ENCODE measurements around the gene ZNF592. TPM values are rescaled to one million over a fixed set of nuclear protein-coding genes. Genes with fewer than 3 reads are reported as not detected.

Gene ZNF592
- total and polyA plus RNA-seq, 2 of the 13 experiments (the other 11 are each of a cell fraction or from before 2014, with no cell fraction given), result 8.2 to 9.8 TPM

GRCh38 chr15:84844964-84845363 lies 96.6 kb downstream of the ZNF592 start (continued):
- no peak for TF ChIP-seq NKX3-1 (CRISPR knock-in tag; IDR thresholded peaks at IDR 0.05)
- no peak for TF ChIP-seq SNAPC5 (CRISPR knock-in tag; IDR thresholded peaks at IDR 0.05; ENCODE audit: borderline replicate concordance)
- TF ChIP-seq SAFB2 (CRISPR knock-in tag; IDR thresholded peaks at IDR 0.05; ENCODE audit: borderline replicate concordance, low read depth), result no peak
- TF ChIP-seq ETV6 (CRISPR knock-in tag; conservative IDR thresholded peaks at IDR 0.05), result no peak
- TF ChIP-seq EZH2 (conservative IDR thresholded peaks at IDR 0.05; ENCODE audit: low read depth, low read length), result no peak
- TF ChIP-seq ZNF570 (CRISPR knock-in tag; IDR thresholded peaks at IDR 0.05; ENCODE audit: borderline replicate concordance), result no peak
- TF ChIP-seq TRAFD1 (CRISPR knock-in tag; IDR thresholded peaks at IDR 0.05; ENCODE audit: borderline replicate concordance), result no peak
- TF ChIP-seq ZNF251 (CRISPR knock-in tag; IDR thresholded peaks at IDR 0.05), result no peak
- no peak for TF ChIP-seq NRL (CRISPR knock-in tag; IDR thresholded peaks at IDR 0.05; ENCODE audit: borderline replicate concordance)
- TF ChIP-seq REXO4 (CRISPR knock-in tag; IDR thresholded peaks at IDR 0.05; ENCODE audit: borderline replicate concordance), result no peak
- TF ChIP-seq RXRA (CRISPR knock-in tag; IDR thresholded peaks at IDR 0.05), result no peak
- TF ChIP-seq ZBTB33 (CRISPR knock-in tag; IDR thresholded peaks at IDR 0.05), result no peak
- TF ChIP-seq ZBTB8A (CRISPR knock-in tag; IDR thresholded peaks at IDR 0.05; ENCODE audit: borderline replicate concordance, low read depth), result no peak
- TF ChIP-seq CREBL2 (CRISPR knock-in tag; IDR thresholded peaks at IDR 0.05; ENCODE audit: borderline replicate concordance), result no peak
- no peak for TF ChIP-seq FOSL1 (CRISPR knock-in tag; IDR thresholded peaks at IDR 0.05; ENCODE audit: borderline replicate concordance)
- TF ChIP-seq ZNF672 (CRISPR knock-in tag; IDR thresholded peaks at IDR 0.05), result no peak
- TF ChIP-seq ONECUT2 (CRISPR knock-in tag; IDR thresholded peaks at IDR 0.05), result no peak
- TF ChIP-seq THAP7 (CRISPR knock-in tag; IDR thresholded peaks at IDR 0.05), result no peak
- TF ChIP-seq ZSCAN29 (CRISPR knock-in tag; conservative IDR thresholded peaks at IDR 0.05), result no peak
- no peak for TF ChIP-seq FOXM1 (CRISPR knock-in tag; IDR thresholded peaks at IDR 0.05)
- TF ChIP-seq MAFG (CRISPR knock-in tag; IDR thresholded peaks at IDR 0.05), result no peak
- TF ChIP-seq MEIS2 (CRISPR knock-in tag; IDR thresholded peaks at IDR 0.05), result no peak
- no peak for TF ChIP-seq JDP2 (CRISPR knock-in tag; IDR thresholded peaks at IDR 0.05; ENCODE audit: borderline replicate concordance)
- TF ChIP-seq KDM2A (CRISPR knock-in tag; IDR thresholded peaks at IDR 0.05; ENCODE audit: borderline replicate concordance, low read depth), result no peak
- no peak for TF ChIP-seq TEF (CRISPR knock-in tag; IDR thresholded peaks at IDR 0.05)
- no peak for TF ChIP-seq TRIM22 (IDR thresholded peaks at IDR 0.05)
